A673 (cell line): ENCODE measurements around the gene METAP2. TPM values are rescaled to one million over a fixed set of nuclear protein-coding genes. Genes with fewer than 3 reads are reported as not detected.

Experiments
- BruUV-seq: library from RNA; stranded (reverse); fragments of 400-500 nt; replicated peaks from 2 replicates; lab custom pipeline; 2021; lab: Mats Ljungman, UMichigan
- CTCF ChIA-PET: fragments of 300-600 bp; sonication (Branson Sonifier 250); formaldehyde crosslinking; loops from one replicate; lab custom pipeline; 2022; ENCODE audit warnings: antibody characterized with exemption; lab: Charles Lee
- POLR2A ChIA-PET: fragments of 300-600 bp; sonication (Branson Sonifier 250); formaldehyde crosslinking; loops from one replicate; lab custom pipeline; 2022; ENCODE audit warnings: antibody characterized with exemption; ENCODE audit not compliant: low non-redundant PET; lab: Charles Lee
- DNase-seq: peaks from one replicate; pipeline ENCODE4 v3.0.0-alpha.2; 2015; ENCODE audit warnings: low spot score
- H3K27ac ChIP-seq: fragments of 200-600 bp; sonication (generic); 2 replicates; pipeline ENCODE4 v1.5.1; 2016; ENCODE audit warnings: mixed run types, low read depth, mild to moderate bottlenecking, mixed read lengths, antibody characterized with exemption, low read length; ENCODE audit not compliant: poor library complexity, severe bottlenecking
- H3K27me3 ChIP-seq: fragments of 200-600 bp; sonication (generic); replicated peaks from 2 replicates; pipeline ENCODE4 v1.6.1; 2017; ENCODE audit warnings: mixed run types, low read depth, mild to moderate bottlenecking, mixed read lengths, antibody characterized with exemption, low read length; ENCODE audit not compliant: insufficient read depth, poor library complexity
- H3K36me3 ChIP-seq: fragments of 200-600 bp; sonication (generic); 2 replicates; pipeline ENCODE4 v1.6.1; 2016; ENCODE audit warnings: mixed run types, mild to moderate bottlenecking, mixed read lengths, antibody characterized with exemption, low read length; ENCODE audit not compliant: insufficient read depth, poor library complexity, severe bottlenecking
- H3K4me1 ChIP-seq: fragments of 200-600 bp; sonication (generic); 2 replicates; pipeline ENCODE4 v1.6.1; 2017; ENCODE audit warnings: mixed run types, mild to moderate bottlenecking, mixed read lengths, antibody characterized with exemption, low read length; ENCODE audit not compliant: insufficient read depth, poor library complexity, severe bottlenecking
- H3K4me3 ChIP-seq: fragments of 200-600 bp; sonication (generic); 2 replicates; pipeline ENCODE4 v1.5.1; 2016; ENCODE audit warnings: low read depth, mixed run types, mild to moderate bottlenecking, mixed read lengths, low read length; ENCODE audit not compliant: poor library complexity, severe bottlenecking
- H3K9me3 ChIP-seq: fragments of 200-600 bp; sonication (generic); 2 replicates; pipeline ENCODE4 v1.6.1; 2016; ENCODE audit warnings: mixed run types, low read depth, mild to moderate bottlenecking, mixed read lengths, antibody characterized with exemption, low read length; ENCODE audit not compliant: poor library complexity, severe bottlenecking
- CTCF ChIP-seq: fragments of 300-800, 200-600 bp; sonication (generic); conservative IDR thresholded peaks from 2 replicates; pipeline ENCODE4 v1.5.1; 2017; ENCODE audit warnings: low read depth, mild to moderate bottlenecking, antibody characterized with exemption, low read length, moderate library complexity, mixed read lengths
- EZH2 ChIP-seq: fragments of 200-600 bp; sonication (generic); IDR thresholded peaks from 2 replicates; pipeline ENCODE4 v1.6.1; 2017; ENCODE audit warnings: borderline replicate concordance, low read depth, mild to moderate bottlenecking, mixed read lengths, antibody characterized with exemption, low read length; ENCODE audit not compliant: poor library complexity, severe bottlenecking
- intact Hi-C: fragments of 100-400 bp; cut with micrococcal nuclease; formaldehyde crosslinking; loops from one replicate; pipeline ENCODE4 v1.10.0; 2022; ENCODE audit not compliant: unreplicated experiment
- total RNA-seq: library from RNA; stranded (reverse); gene quantifications from 2 replicates; pipeline ENCODE4 v1.2.3, GENCODE V29; 2021

METAP2 gene
- total RNA-seq, 1 experiment from 2014 or later: 135 TPM

GRCh38 chr12:95497031-95497430 lies 23.1 kb downstream of the METAP2 start:
- Histone ChIP-seq H3K9me3 (peaks cover 14% of the 10 kb centered on the region), H3K27me3 (no peaks in the 10 kb centered on the region), H3K36me3 (peaks cover 78% of the 10 kb centered on the region), H3K4me3 (no peak overlapping the region), H3K27ac (no peak overlapping the region), H3K4me1 (no peaks in the 10 kb centered on the region)
- TF ChIP-seq CTCF (no peak), EZH2 (no peak)
- no peak for DNase-seq
- intact Hi-C loops: no loop called here
- BruUV-seq: no TSS peak
- ChIA-PET POLR2A (no interaction called here), CTCF (no interaction called here)

GRCh38 chr12:95498968-95499367 lies 25.0 kb downstream of the METAP2 start:
- DNase-seq: no peak
- no peaks in the 10 kb centered on the region for H3K27me3 ChIP-seq
- ChIA-PET POLR2A (no interaction called here), CTCF (no interaction called here)
- H3K9me3 ChIP-seq: peaks cover 14% of the 10 kb centered on the region
- H3K4me1 ChIP-seq: no peaks in the 10 kb centered on the region
- peaks cover 85% of the 10 kb centered on the region for H3K36me3 ChIP-seq
- no peak overlapping the region for H3K27ac ChIP-seq
- no peak overlapping the region for H3K4me3 ChIP-seq
- BruUV-seq: no TSS peak
- no peak for TF ChIP-seq EZH2
- TF ChIP-seq CTCF: no peak
- intact Hi-C loops: no loop called here

- BruUV-seq: no TSS peak
- H3K4me3 ChIP-seq: no peak overlapping the region
- peaks cover 14% of the 10 kb centered on the region for H3K9me3 ChIP-seq
- no peak for TF ChIP-seq CTCF
- no peak for TF ChIP-seq EZH2
- H3K27ac ChIP-seq: no peak overlapping the region
- peaks cover 85% of the 10 kb centered on the region for H3K36me3 ChIP-seq
- H3K4me1 ChIP-seq: no peaks in the 10 kb centered on the region
- POLR2A ChIA-PET: no interaction called here
- no peak for DNase-seq
- no peaks in the 10 kb centered on the region for H3K27me3 ChIP-seq
- CTCF ChIA-PET: no interaction called here
- intact Hi-C loops: no loop called here
These were observed 25.8 kb downstream of the METAP2 start for GRCh38 chr12:95499772-95500171.
